ENCODE data around the gene CHCHD4. TPM values are rescaled to one million over a fixed set of nuclear protein-coding genes. Genes with fewer than 3 reads are reported as not detected.

Gene CHCHD4
- total and polyA plus RNA-seq, 2 of the 13 experiments (the other 11 are each of a cell fraction or from before 2014, with no cell fraction given), result 15.8 to 24.1 TPM

DNA sequence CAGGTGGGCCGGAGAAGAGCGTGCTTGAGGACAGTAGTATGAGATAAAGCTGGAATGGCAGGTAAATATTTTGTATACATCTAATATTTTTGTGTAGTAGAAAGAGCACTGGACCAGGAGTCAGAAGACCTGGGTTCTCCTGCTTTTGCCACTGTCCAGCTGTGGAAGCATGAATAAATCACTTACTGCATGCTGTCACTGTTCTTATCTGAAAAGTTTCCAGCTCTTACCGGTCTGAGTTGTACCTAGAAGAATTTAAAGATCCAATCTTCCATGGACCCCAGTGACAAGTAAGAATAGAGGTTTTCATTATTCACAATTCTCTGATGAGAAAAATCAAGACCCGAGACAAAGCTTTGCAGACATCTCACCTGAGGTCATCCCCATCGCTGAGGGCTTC is 47.8 kb upstream of the CHCHD4 start:
- H3K79me2 ChIP-seq (ENCODE audit: insufficient read depth, low read length), result peaks cover 30% of the 10 kb centered on the region

More for the DNA sequence above, 47.8 kb upstream of the CHCHD4 start:
- Histone ChIP-seq H3K4me1 (ENCODE audit: insufficient read depth, low read length) (peaks cover 35% of the 10 kb centered on the region), H4K20me1 (ENCODE audit: insufficient read depth, low read length) (no peaks in the 10 kb centered on the region), H3K9me3 (ENCODE audit: low read length) (no peaks in the 10 kb centered on the region), H2AFZ (ENCODE audit: low read length) (no peak overlapping the region), H3K27me3 (ENCODE audit: control insufficient read depth in 1 of 2, insufficient read depth in 2 of 2, low read length in 2 of 2) (no peaks in the 10 kb centered on the region), H3K27ac (ENCODE audit: extremely low read length, insufficient read depth, low read length) (no peak overlapping the region), H3K4me3 (replicated peaks in 1 of 3; ENCODE audit: insufficient read depth in 1 of 3, low read depth in 2 of 3, low read length in 3 of 3) (no peak overlapping the region), H3K9ac (ENCODE audit: insufficient read depth, low read depth, low read length) (no peak overlapping the region), H3K4me2 (ENCODE audit: low read depth, low read length) (no peak overlapping the region), H3K36me3 (replicated peaks in 1 of 2; ENCODE audit: control insufficient read depth in 1 of 2, insufficient read depth in 2 of 2, low read length in 2 of 2) (peaks cover 16 to 58% of the 10 kb centered on the region in 2 experiments)
- ChIA-PET POLR2A (no interaction called here), CTCF (ENCODE audit: low intra/inter-chr PET ratio, low total read pairs) (interaction anchor here (0.6 kb wide), 1 partner anchor 61 kb away, joined by 3 read pairs; no protein-coding TSS in a partner anchor)
- no peak for TF ChIP-seq ISL2 (CRISPR knock-in tag; IDR thresholded peaks at IDR 0.05)
- TF ChIP-seq ZFP1 (CRISPR knock-in tag; IDR thresholded peaks at IDR 0.05), result no peak
- TF ChIP-seq, protein P1, sequence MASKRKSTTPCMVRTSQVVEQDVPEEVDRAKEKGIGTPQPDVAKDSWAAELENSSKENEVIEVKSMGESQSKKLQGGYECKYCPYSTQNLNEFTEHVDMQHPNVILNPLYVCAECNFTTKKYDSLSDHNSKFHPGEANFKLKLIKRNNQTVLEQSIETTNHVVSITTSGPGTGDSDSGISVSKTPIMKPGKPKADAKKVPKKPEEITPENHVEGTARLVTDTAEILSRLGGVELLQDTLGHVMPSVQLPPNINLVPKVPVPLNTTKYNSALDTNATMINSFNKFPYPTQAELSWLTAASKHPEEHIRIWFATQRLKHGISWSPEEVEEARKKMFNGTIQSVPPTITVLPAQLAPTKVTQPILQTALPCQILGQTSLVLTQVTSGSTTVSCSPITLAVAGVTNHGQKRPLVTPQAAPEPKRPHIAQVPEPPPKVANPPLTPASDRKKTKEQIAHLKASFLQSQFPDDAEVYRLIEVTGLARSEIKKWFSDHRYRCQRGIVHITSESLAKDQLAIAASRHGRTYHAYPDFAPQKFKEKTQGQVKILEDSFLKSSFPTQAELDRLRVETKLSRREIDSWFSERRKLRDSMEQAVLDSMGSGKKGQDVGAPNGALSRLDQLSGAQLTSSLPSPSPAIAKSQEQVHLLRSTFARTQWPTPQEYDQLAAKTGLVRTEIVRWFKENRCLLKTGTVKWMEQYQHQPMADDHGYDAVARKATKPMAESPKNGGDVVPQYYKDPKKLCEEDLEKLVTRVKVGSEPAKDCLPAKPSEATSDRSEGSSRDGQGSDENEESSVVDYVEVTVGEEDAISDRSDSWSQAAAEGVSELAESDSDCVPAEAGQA (IDR thresholded peaks at IDR 0.05; ENCODE audit: low read depth), result no peak
- TF ChIP-seq, protein P1 (CRISPR knock-in tag; IDR thresholded peaks at IDR 0.05; ENCODE audit: borderline replicate concordance), result no peak
- TF ChIP-seq HNRNPH1 (optimal IDR thresholded peaks at IDR 0.05; ENCODE audit: low read depth, low read length), result no peak
- no peak for TF ChIP-seq ZNF776 (CRISPR knock-in tag; IDR thresholded peaks at IDR 0.05)
- no peak for TF ChIP-seq SETDB1 (CRISPR knock-in tag; IDR thresholded peaks at IDR 0.05; ENCODE audit: borderline replicate concordance)
- TF ChIP-seq RAD21 (CRISPR knock-in tag; IDR thresholded peaks at IDR 0.05), result no peak
- in situ Hi-C loops (cut with HindIII; ENCODE audit: extremely low pct_ligation_motif_present, low pct_unique_long_range_greater_than_20kb), result no loop called here
- FAIRE-seq (no peak), ATAC-seq (no peak), DNase-seq (ENCODE audit: low spot score) (no peak)
- WGBS (ENCODE audit: low lambda C conversion rate), result 98% methylated on average over 5 of the region's 5 CpGs
- BruUV-seq (replicated peaks), result no TSS peak
- intact Hi-C loops (cut with micrococcal nuclease; ENCODE audit: unreplicated experiment), result no loop called here
